Upper lobe of left lung (tissue), 6 donors: ENCODE measurements around the gene RTEL1. TPM values are rescaled to one million over a fixed set of nuclear protein-coding genes. Genes with fewer than 3 reads are reported as not detected.

Experiments
- ATAC-seq, 2 donors: fragments of 200-7000 bp; cut with Tn5 transposase; one replicate each; pipeline ENCODE4 v1.9.1; 2022; ENCODE audit warnings: mild to moderate bottlenecking in 2 of 2, moderate library complexity in 2 of 2; ENCODE audit not compliant: low FRiP score in 2 of 2
- DNase-seq, 2 donors: peaks; one replicate each; pipeline ENCODE4 v3.0.0-alpha.2; 2019 to 2020
- H3K27ac ChIP-seq, 4 donors: fragments of 200-600 bp; sonication (generic); one replicate each; pipeline ENCODE4 v1.5.1; 2016 to 2019
- H3K27me3 ChIP-seq, 4 donors: fragments of 200-600 bp; sonication (generic); one replicate each; pipeline ENCODE4 v1.5.1; 2017 to 2019
- H3K36me3 ChIP-seq, 4 donors: fragments of 200-600 bp; sonication (generic); one replicate each; pipeline ENCODE4 v1.5.1; 2016 to 2019
- H3K4me1 ChIP-seq, 4 donors: fragments of 200-600 bp; sonication (generic); one replicate each; pipeline ENCODE4 v1.5.1; 2018 to 2019
- H3K4me3 ChIP-seq, 4 donors: fragments of 200-600 bp; sonication (generic); one replicate each; pipeline ENCODE4 v1.5.1; 2017 to 2019; ENCODE audit warnings: mild to moderate bottlenecking in 2 of 4, moderate library complexity in 1 of 4
- H3K9me3 ChIP-seq, 4 donors: fragments of 200-600 bp; sonication (generic); one replicate each; pipeline ENCODE4 v1.5.1; 2018 to 2019
- CTCF ChIP-seq, 6 experiments: fragments of 450-650 bp in 4 of 6; fragments of 200-600 bp in 2 of 6; sonication (generic) in 2 of 6; IDR thresholded peaks; one replicate each; pipeline ENCODE4 v1.5.1; 2016 to 2019; ENCODE audit warnings: antibody characterized with exemption in 6 of 6
- EP300 ChIP-seq, 4 donors: sonication (generic); formaldehyde crosslinking; IDR thresholded peaks; one replicate each; pipeline ENCODE4 v1.5.1; 2017; ENCODE audit warnings: antibody characterized with exemption in 4 of 4, control low read depth in 2 of 4
- POLR2A ChIP-seq, 4 donors: fragments of 450-650 bp; IDR thresholded peaks; one replicate each; pipeline ENCODE4 v1.5.1; 2016 to 2017; ENCODE audit warnings: antibody characterized with exemption in 4 of 4, mild to moderate bottlenecking in 2 of 4
- POLR2AphosphoS5 ChIP-seq, 2 donors: sonication (generic); formaldehyde crosslinking; IDR thresholded peaks; one replicate each; pipeline ENCODE4 v1.5.1; 2017; ENCODE audit warnings: antibody characterized with exemption in 2 of 2
- WGBS, 2 donors: methylation state at CpG; one replicate each; pipeline ENCODE4 v1.1.5; 2017 to 2018; 5-methylcytosine and 5-hydroxymethylcytosine counted together
- total RNA-seq, 6 donors: library from RNA; depleted of rRNA in 4 of 6; stranded (reverse); fragments of >200 nt in 4 of 6; gene quantifications; one replicate each; pipeline versions ENCODE4 v1.1.0 to v1.2.1, GENCODE V29; 2016 to 2021
- donor health status: DM: no; HTN: no; CAD: no; lungs with moderate emphysema.
- donor health status: DM: no; HTN: yes; CAD: no; lungs with severe emphysema.

RTEL1 gene
- total RNA-seq, 6 donors from 2014 or later: 8.6 to 73.3 (median 32.5) TPM

GRCh38 chr20:63698739-63699465, 40.8 kb downstream of the RTEL1 start:
- Histone ChIP-seq H3K27me3 (no peaks in the 10 kb centered on the region), H3K4me3 (peak overlapping the region in 1 of 4 donors; percentile 7), H3K4me1 (peaks cover 30 to 40% (median 32%) of the 10 kb centered on the region in 4 donors), H3K27ac (peak overlapping the region; percentile 13 to 77 (median 48)), H3K9me3 (no peaks in the 10 kb centered on the region), H3K36me3 (peaks cover 0 to 35% (median 15%) of the 10 kb centered on the region in 4 donors)
- TF ChIP-seq POLR2A (IDR thresholded peaks at IDR 0.05) (no peak), CTCF (IDR thresholded peaks at IDR 0.05) (no peak), POLR2AphosphoS5 (IDR thresholded peaks at IDR 0.05) (peak; percentile 53 to 79), EP300 (IDR thresholded peaks at IDR 0.05) (peak in 3 of 4 donors; percentile 65 to 77 (median 75))
- DNase-seq: peak; percentile 19 to 83
- 53 to 60% methylated on average over 6 to 14 of the region's 19 CpGs for WGBS, 2 donors
- ATAC-seq: peak; percentile 3 to 73

GRCh38 chr20:63699466-63700198, 41.5 kb downstream of the RTEL1 start:
- H3K4me1 ChIP-seq: peaks cover 30 to 40% (median 32%) of the 10 kb centered on the region in 4 donors
- peaks cover 2 to 35% (median 20%) of the 10 kb centered on the region in 4 donors for H3K36me3 ChIP-seq
- H3K27ac ChIP-seq: peak overlapping the region; percentile 13 to 77 (median 48)
- TF ChIP-seq CTCF (IDR thresholded peaks at IDR 0.05) (no peak), POLR2AphosphoS5 (IDR thresholded peaks at IDR 0.05) (no peak), EP300 (IDR thresholded peaks at IDR 0.05) (no peak), POLR2A (IDR thresholded peaks at IDR 0.05) (no peak)
- 87 to 92% methylated on average over 14 to 21 of the region's 24 CpGs for WGBS, 2 donors
- H3K27me3 ChIP-seq: no peaks in the 10 kb centered on the region
- H3K9me3 ChIP-seq: no peaks in the 10 kb centered on the region
- ATAC-seq: no peak
- no peak overlapping the region for H3K4me3 ChIP-seq
- peak in 1 of 2 donors; percentile 72 for DNase-seq

DNA sequence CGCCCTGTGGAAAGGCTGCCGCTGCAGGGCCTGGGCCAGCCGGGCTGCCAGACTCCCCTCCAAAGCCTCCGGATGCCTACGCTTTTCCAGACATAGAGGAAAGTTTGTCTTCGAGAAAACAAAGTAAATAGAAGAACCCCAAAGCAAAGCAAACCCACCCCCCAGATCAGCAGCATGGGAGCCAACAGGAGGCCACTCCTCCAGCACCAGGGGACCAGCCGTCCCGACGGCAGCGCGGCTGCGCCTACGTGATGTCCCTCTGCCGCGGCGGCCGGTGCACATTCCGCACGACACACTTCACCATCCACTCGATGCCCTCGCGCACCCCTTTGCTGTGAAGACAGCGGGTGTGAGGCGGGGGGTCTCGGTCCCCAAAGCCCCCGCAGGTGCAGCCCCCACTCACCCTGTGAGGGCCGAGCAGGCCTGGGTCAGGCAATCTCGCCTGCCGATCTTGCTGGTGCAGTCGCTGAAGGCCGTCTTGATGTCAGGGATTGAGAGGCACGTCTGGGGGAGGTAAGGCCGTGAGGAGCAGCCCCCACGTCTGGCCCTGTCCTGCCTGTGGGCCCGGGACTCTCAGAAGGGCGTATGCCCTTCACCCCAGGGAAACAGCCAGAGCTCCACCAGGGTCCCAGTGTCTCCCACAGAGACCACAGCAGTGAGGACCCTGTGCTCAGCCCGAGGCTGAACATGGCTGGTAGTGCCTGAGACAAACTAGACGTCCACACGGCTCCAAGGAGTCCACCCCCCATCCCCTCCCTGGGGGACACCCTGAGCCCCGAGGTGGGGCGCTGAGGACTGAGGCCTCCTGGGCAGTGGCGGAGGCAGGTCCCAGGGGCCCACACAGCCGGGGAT, 42.3 kb downstream of the RTEL1 start:
- H3K27me3 ChIP-seq: no peaks in the 10 kb centered on the region
- no peak for ATAC-seq
- H3K9me3 ChIP-seq: no peaks in the 10 kb centered on the region
- H3K4me3 ChIP-seq: no peak overlapping the region
- peaks cover 9 to 35% (median 26%) of the 10 kb centered on the region in 4 donors for H3K36me3 ChIP-seq
- TF ChIP-seq EP300 (IDR thresholded peaks at IDR 0.05) (no peak), POLR2AphosphoS5 (IDR thresholded peaks at IDR 0.05) (peak in 1 of 2 donors; percentile 12), POLR2A (IDR thresholded peaks at IDR 0.05) (no peak), CTCF (IDR thresholded peaks at IDR 0.05) (no peak)
- DNase-seq: peak in 1 of 2 donors; percentile 84
- WGBS, 2 donors: 90 to 95% methylated on average over 30 to 40 of the region's 43 CpGs
- H3K27ac ChIP-seq: peak overlapping the region in 2 of 4 donors; percentile 45 to 77
- peaks cover 30 to 40% (median 32%) of the 10 kb centered on the region in 4 donors for H3K4me1 ChIP-seq

GRCh38 chr20:63701051-63701328, 42.9 kb downstream of the RTEL1 start:
- Histone ChIP-seq H3K4me3 (no peak overlapping the region), H3K27ac (peak overlapping the region in 1 of 4 donors; percentile 59), H3K9me3 (no peaks in the 10 kb centered on the region), H3K36me3 (peaks cover 13 to 35% (median 31%) of the 10 kb centered on the region in 4 donors), H3K27me3 (no peaks in the 10 kb centered on the region), H3K4me1 (peaks cover 31 to 38% (median 33%) of the 10 kb centered on the region in 4 donors)
- TF ChIP-seq POLR2AphosphoS5 (IDR thresholded peaks at IDR 0.05): no peak
- no peak for TF ChIP-seq POLR2A (IDR thresholded peaks at IDR 0.05)
- TF ChIP-seq EP300 (IDR thresholded peaks at IDR 0.05): no peak
- TF ChIP-seq CTCF (IDR thresholded peaks at IDR 0.05): no peak
- 69 to 93% methylated on average over 3 to 5 of the region's 5 CpGs for WGBS, 2 donors
- ATAC-seq (no peak), DNase-seq (no peak)
